HG03103 (cell line): ENCODE measurements around the gene RAD51B.
"Not testable (repeated sequence)": the region's sequence is repeated elsewhere in the genome, so short reads cannot be mapped to it uniquely, and the experiment has no call there.

Source experiments
- ATAC-seq: cut with Tn5 transposase; IDR thresholded peaks from one replicate; pipeline ENCODE4 v1.9.1; 2021; ENCODE audit warnings: low read depth; ENCODE audit not compliant: unreplicated experiment

Gene RAD51B

DNA sequence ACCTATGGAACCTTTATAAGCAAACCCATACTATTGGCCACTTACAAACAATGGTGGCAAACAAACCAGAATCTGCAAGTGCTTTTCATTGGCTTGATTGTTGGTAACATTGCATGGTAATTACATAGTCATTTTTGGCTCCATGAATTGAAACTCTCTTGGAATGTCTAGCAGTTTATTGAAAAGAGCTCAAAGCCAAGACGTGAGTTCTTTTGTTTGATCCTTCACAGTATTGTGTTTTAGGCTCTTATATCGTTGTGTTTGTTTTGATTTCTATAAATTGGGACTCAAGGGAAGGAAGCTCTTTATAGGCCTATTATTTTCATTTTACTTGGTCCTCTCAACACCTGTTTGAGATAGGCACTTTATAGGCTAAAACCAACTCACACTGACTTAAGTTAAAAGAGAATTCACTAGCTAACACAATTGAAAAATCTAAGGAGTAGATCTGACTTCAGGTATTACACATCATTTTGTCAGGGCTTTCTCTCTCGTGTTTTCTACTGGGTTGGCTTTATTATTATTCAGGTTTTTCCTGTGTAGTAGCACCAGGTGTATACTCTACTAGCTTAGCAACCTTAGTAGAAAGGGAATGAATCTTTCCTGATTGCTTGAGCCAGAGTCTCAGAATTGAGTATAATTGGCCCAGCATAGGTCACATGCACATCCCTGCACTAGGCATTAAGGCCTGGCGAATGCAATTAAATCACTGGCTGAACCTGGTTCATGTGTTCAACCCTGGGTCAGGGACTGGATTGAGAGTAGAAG lies 341.4 kb downstream of the RAD51B start:
- ATAC-seq = no peak

DNA sequence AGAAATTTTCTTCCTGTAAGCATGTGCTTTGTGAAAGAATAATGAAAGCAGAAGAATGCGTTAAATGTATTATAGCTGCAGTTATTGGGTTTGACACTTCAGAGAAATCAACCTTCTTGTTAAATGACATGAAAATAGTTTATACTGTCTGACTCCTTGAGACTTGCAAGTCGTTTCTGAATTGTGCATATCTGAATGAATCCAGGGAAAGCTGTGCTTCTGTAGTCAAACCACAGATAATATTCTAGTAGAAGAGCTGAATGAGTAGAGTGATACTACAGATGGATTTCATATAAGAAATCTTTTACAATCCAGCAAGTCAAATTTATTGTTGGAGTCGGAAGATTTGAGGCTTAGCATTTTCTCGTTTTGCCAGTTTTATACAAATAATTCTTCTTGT lies 343.3 kb downstream of the RAD51B start:
- no peak for ATAC-seq

DNA sequence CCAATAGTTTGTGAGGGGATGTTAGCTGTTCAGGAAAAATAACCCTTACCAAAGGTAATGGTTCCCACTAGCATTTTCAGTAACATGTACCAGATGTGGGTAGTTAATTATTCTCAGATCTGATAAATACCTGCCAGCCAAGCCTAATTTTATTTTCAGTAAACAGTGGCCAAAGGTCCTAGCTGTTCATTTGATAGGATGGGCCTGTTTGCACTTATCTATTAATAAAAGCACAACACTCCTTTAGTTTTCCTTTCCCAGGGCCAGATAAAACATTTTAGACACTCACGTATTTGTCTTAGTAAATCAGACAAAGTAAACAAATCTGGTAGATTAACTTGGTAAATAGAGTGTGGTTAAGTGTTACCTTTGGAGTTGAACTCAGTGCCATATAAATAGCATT lies 345.1 kb downstream of the RAD51B start:
- ATAC-seq = no peak

DNA sequence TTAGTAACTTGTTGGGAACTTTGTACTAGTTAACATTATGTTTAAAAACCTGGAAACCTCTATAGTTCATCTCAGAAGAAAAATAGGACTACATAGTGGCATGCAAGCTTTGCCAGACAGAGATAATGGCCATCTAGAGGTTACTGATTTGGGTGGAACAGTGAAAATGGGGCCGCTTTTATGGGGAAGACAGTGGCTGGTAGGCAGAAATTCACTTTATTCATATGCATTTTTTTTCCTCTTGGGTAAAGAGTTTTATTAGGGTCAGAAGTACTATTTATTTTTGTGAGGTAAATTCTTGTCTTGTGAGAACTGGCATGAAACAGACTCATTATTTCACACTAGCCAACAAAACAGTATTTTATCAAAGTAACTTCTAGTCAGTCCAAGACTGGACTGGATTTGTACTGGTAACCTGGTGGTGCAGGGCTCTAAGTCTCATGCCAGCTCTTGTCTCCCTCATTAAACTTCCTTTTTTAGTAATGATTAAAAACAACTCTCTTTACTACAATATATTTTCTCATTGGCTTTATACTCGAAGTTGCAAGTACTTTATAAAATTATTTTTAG lies 345.8 kb downstream of the RAD51B start:
- ATAC-seq = no peak

DNA sequence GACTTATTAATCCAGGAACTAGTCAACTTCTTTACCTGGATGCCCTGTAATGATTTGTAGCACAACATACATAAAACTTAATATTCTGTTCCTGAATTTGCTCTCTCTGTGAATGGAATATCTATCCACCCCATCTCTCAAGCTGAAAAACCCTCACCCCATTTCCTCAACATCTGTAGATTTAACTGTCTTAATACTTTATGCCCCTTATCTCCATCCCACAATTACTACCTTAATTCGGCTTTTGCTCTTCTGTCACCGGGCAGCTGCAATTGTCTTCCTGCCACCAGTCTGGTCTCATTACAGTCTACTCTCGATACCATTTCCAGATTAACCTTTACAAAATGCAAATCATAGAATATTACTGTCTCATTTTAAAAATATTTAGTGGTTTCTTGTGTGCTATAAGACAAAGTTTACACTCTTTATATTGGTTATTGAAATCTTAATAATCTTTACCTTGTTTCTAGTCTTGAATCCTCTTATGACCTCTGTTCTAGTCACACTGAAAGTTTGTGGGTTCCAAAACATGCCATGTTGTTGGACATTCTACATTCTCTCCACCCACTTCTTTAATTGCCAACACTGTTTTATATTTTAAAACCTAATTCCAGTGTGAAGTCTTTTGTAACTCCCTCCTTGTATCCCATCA lies 347.3 kb downstream of the RAD51B start:
- ATAC-seq = no peak

DNA sequence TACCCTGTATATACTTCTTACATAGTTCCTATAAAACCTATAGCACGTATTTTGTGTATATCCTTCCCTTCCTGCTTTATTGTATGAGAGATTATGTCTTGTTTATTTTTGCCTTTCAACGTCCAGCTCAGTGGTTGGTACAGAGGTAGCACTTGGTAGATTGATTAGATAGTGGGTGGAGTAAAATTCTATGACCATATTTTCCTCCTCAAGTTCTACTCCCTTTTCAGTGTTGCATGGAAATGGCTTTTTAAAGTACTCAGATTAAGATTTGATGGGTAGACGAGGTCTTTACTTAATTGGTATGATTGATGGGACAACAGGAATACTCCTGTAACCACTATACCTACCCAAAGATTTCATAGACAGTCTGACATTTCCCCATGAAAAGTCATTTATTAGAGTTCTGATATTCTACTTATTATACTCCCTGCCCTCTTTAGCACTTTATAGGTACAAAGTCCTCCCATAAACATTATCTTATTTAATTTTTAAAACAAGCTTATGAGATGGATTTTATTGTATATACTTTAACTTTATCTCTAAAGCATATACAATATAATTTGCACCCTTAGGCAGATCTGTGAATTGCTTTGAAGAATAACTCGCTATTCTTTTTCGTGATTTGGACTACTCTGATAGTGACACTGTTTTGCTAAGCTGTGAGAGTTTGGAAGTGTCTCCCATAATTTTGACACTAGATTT lies 348.0 kb downstream of the RAD51B start:
- ATAC-seq = no peak

DNA sequence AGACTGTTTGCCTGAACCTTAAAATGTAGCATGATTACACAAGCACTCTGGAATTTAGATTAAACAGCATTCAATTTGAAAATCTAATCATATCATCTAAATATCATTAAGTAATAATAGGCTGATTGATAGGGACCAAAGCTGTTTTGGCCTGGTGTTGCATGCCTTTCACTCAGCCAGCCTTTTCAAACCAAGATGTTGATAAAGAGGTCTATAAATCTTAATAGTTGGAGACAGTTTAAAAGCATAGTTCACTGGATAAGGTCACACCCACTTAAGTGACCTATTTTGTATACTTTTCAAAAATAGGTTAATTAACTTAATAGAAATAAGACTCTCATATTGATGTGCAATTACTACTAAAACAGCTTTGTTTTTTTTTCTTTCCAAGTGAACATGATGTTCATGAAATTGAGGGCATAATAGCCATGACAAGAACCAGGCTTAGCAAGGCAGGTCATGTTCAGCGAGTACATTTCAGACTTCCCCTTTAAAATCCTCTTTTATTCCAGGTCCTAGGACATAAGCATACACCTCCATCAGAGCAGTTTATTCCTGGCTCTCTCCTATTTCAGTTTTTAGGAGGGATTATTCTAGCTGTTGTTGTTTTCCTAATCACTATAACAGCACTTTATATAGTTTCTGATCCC lies 349.0 kb downstream of the RAD51B start:
- ATAC-seq = no peak

DNA sequence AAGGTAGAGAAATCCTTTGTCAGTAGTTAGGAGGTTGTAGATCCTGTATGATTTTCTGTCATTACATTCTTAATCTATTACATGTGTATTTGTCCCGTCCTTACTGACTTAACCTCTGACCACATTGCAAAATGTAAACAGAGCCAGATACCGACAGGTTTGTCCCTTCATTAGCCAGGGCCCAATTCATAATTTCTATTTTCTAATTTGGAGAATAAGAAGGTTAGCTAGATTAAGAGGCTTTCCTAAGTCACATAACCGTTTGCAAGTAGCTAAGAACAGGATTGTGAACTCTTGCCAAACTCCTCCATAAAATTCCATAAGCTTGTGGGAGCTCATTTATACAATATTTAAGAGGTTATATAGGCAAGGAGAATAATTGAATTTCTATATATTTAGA lies 352.6 kb downstream of the RAD51B start:
- ATAC-seq = no peak

DNA sequence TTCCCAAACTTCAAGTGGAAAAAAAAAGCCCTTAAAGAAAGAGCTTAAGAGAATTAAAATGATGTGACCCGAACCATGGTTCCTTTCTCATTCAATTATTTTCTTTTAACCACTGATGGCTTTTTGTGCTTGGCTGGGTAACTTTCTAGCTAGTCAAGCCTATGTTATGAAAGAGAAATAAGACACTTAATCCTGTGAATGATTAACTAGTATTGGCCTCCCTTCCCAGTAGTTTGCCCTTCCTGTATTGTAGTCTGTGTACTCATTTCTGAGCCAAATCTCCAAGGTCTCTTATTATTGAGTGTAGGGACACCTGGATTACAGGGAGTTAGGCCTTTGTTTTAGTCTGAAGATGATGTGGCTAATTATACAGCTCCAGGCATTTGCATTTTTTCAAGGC lies 353.0 kb downstream of the RAD51B start:
- no peak for ATAC-seq

DNA sequence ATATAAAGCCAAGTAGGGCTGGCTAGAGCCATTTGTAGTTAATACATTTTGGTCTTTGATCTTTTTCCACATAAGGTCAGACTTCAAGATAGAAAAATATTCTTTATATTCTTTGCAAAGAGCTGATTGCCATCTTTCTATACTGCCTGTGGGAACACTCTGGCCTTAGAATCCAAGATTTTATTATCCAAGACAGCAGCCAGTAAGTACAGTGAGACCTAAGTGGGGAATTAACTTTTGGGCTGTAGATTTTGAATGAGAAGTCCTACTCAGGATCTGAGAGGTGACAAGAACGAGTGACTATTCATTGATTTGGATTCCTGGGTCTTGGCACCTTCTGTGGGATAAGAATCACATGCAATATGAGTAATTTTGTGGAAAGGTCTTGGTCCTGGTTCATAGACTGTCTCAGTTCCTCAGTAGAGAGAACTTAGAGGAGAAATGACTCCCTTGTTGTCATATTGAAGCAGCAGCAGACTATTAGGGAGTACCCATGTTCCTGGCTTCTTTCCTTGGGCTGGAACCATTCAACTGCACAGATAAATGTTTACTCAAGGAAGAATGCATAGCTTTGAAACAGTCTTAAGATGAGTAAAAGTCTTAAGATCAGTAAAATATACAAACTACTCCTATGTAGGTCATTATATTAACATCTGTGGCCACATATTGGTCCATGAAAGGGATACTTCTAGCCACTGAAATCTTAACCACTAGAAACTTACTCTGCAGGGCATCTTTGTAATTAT lies 353.8 kb downstream of the RAD51B start:
- ATAC-seq = no peak

DNA sequence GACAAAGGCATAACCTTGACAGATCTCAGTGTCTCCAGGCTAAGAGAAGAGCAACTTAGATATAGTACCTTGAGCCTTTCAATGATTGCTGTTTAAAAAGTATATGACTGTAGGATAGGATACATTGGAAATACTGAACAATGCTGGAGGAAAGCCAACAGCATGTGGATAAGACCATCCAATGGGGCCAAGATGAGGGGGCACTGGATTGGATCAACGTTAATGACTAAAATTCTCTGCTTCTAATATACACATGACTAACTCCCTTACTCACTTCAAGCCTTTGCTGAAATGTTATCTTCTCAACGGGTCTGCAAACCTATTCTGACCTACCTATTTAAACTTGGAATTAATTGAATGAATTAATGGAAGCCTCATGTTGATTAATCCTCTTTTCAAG lies 354.9 kb downstream of the RAD51B start:
- no peak for ATAC-seq

DNA sequence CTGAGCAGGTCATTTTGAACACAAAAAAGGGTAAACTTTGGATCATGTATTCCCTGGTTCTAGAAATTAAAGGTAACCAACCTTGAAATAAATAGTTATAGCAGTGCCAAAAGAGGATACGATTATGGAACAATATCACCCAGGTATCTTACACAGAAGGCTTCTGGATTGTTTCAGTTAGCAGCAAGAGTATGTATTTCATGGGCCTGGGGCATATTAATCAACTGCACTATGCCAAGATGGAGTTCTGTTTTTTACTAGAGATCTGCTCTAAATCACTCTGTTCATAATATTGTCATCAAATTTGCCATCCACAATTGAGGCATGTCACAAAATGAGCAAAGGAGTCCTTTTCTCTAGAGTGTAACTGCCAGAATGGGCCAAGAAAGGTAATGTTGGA lies 357.1 kb downstream of the RAD51B start:
- no peak for ATAC-seq

DNA sequence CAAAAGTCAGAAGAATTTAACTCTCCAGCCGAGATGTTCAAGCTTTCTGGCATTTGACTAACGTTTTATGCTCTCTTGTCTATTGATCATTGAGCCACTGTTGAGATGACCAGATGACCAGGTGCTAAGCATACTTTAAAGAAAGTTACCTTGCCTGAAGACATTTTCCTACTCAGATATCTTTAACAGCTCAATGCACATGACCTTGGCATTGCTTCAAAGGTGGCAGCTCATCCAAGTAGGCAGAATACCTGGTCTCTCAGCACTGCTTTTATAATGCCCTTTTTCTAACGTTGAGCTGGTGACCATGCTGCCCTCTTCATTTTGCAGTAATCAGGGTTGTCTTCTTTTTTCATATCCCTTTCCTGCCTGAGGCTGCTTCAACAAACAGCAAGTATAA lies 358.1 kb downstream of the RAD51B start:
- no peak for ATAC-seq

DNA sequence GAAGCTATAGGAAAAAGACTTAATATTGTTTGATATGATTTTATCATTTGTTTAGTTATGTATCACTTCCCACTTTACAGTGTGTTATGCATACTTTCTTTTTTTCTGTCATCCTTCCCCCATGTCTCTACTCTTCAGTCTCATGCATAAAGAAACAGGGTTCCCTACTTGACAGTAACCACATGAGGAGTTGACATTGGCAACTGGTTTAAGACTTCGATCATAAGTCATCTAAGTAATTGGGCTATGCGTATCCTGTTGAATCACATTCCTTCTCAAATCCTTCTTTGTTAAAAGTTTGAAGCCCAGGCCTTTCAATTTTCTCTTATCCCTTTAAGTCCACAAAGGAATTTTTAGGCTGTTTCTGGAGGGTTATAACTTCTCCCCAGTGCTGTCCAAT lies 358.7 kb downstream of the RAD51B start:
- no peak for ATAC-seq

DNA sequence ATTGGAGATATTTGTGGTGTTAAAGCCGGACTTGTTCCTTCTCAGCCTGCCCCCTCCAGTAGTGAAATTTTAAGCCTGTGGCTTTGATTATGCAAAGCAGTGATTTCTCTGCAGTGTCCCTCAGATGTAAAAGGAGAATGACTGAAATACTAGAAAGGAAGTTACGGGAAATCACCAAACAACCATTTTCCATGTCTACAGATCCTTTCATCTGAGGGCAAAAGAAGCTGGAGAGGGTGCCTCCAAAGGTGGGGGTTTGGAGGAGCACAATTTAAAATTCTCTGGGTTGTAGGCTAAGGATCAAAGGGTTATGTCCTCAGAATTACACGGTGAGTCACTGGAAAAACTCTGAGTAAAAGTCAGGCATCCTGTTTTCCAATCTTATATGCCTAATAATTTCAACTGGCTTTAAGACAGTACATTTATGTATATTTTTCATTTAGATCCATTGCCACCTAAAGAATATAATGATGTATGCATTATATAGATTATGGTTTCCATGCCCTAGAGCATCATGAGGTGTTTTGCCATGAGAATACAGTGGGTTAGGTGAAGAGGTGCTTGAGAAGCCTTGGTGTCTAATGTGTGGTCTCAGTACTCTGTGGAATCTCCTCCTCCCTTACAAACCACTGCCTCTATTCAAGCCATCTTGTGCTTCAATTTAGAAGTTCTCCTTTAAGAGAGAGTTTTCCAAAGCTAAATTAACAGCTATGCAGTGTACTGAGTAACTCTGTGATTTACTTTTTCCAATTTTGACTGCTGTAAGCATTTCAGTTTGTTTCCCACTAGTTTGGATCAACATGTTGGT lies 362.1 kb downstream of the RAD51B start:
- ATAC-seq = no peak

DNA sequence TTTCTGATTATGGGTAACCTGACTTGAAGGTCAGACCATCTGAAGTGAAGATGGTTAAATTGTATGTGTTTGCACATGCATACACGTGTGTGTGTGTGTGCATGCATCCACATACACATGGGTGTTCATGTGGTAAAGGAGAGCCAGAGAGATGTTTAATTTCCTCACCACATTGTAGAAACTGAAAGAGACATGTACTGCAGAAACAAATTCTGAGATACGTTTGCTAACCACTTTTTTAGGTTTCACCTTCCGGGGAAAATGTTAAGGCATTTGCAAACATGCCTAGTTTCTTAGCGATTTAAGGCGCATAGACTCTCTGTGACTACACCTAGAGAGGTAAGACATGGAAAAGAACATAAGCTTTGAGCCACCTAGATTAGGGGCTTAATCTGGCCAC lies 362.9 kb downstream of the RAD51B start:
- ATAC-seq = no peak

DNA sequence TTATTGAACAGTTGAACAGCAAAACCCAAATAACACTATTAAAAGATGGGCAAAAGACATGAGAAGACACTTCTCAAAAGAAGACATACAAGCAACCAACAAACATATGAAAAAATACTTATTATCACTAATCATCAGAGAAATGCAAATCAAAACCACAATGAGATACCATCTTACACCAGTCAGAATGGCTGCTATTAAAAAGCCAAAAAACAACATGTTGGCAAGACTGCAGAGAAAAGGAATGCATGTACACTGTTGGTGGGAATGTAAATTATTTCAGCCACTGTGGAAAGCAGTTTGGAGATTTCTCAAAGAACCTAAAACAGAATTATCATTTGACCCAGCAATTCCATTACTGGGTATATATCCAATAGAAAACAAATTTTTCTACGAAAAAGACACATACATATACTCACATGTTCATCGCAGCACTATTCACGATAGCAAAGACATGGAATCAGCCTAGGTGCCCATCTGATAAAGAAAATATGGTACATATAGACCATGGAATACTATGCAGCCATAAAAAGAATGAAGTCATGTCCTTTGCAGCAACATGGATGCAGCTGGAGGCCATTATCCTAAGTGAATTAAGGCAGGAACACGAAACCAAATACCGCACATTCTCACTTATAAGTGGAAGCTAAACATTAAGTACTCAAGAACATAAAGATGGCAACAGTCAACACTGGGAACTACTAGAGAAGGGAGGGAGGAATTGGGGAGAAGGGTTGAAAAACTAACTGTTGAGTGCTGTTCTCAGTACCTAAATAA lies 367.1 kb downstream of the RAD51B start:
- ATAC-seq = not testable (repeated sequence)

DNA sequence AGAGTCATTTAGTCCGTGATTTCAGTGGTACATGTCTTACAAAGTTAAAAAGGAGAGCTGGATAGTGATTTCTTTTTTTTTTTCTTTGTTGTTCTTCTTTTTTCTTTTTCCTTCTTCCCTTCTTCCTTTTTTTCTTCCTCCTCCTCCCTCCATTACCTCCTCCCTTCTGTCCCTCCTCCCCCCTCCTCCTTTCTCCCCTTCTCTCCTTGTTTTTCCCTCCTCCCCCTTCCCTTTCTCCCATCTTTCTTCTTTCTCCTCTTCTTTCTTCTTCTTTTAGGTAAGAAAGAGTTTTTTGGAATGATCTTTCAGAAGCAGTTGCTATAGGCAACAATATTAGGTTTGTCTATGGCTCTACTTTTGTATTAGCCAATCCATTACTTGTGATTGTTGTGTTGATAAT lies 368.6 kb downstream of the RAD51B start:
- ATAC-seq = no peak

DNA sequence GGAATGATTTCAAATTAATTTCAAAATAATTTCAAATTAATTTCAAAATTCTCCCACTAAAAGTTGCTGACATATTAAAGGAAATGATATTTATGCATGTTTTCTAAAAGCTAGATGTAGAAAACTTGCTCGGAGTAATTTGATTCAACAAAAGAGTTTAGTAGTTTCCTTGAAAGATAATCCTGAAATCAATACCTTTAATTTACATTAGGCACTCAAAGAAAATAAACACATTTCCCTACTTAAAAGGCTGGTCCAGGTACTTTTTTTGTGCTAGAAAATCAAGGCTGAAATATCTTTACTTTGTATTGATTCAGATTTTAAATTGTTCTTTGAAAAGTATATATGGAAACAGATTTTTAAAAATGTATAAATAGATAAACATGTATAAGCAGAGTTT lies 370.5 kb downstream of the RAD51B start:
- no peak for ATAC-seq
